ENCODE results near the gene KHK. TPM values are rescaled to one million over a fixed set of nuclear protein-coding genes. Genes with fewer than 3 reads are reported as not detected.

The KHK gene
- total RNA-seq, 2 experiments from 2014 or later: 9.5 to 10.2 TPM

- DNase-seq: no peak
- H3K27me3 Mint-ChIP-seq (ENCODE audit: low read depth): no peaks in the 10 kb centered on the region
- intact Hi-C loops (cut with micrococcal nuclease): no loop called here
- H3K36me3 Mint-ChIP-seq (ENCODE audit: low read depth): peaks cover 7% of the 10 kb centered on the region
- H3K4me3 Mint-ChIP-seq: no peak overlapping the region
- peaks cover 19% of the 10 kb centered on the region for H3K4me1 Mint-ChIP-seq (ENCODE audit: low read depth)
- H3K9me3 Mint-ChIP-seq: no peaks in the 10 kb centered on the region
- H3K27ac Mint-ChIP-seq: no peak overlapping the region
- CTCF ChIA-PET: no interaction called here
Observed at GRCh38 chr2:27137322-27137935, 50.9 kb downstream of the KHK start.

GRCh38 chr2:27138111-27138510, 51.5 kb downstream of the KHK start:
- Mint-ChIP-seq H3K4me3 (no peak overlapping the region), H3K36me3 (ENCODE audit: low read depth) (peaks cover 7% of the 10 kb centered on the region), H3K27ac (no peak overlapping the region), H3K27me3 (ENCODE audit: low read depth) (no peaks in the 10 kb centered on the region), H3K4me1 (ENCODE audit: low read depth) (peaks cover 12% of the 10 kb centered on the region), H3K9me3 (peaks cover under 1% of the 10 kb centered on the region)
- intact Hi-C loops (cut with micrococcal nuclease): no loop called here
- DNase-seq: no peak
- CTCF ChIA-PET: no interaction called here

- H3K27ac Mint-ChIP-seq: no peak within 1 kb of the TSS
- H3K36me3 Mint-ChIP-seq (ENCODE audit: low read depth): peaks cover 2% of the 10 kb centered on the region
- peaks cover 5% of the 10 kb centered on the region for H3K4me1 Mint-ChIP-seq (ENCODE audit: low read depth)
- intact Hi-C loops (cut with micrococcal nuclease): no loop called here
- DNase-seq: no peak
- CTCF ChIA-PET: no interaction called here
- no peak within 1 kb of the TSS for H3K4me3 Mint-ChIP-seq
- peaks cover 6% of the 10 kb centered on the region for H3K9me3 Mint-ChIP-seq
- no peaks in the 10 kb centered on the region for H3K27me3 Mint-ChIP-seq (ENCODE audit: low read depth)
Observed at GRCh38 chr2:27139310-27139709, 52.7 kb downstream of the KHK start, which contains the start of gene PRR30. Gene PRR30 (minus strand): TSS chr2:27139410. CDS start chr2:27138329, 1,081 bp downstream.

GRCh38 chr2:27143285-27143684, 56.7 kb downstream of the KHK start:
- Mint-ChIP-seq H3K9me3 (peaks cover 6% of the 10 kb centered on the region), H3K27ac (no peak overlapping the region)
- CTCF ChIA-PET: no interaction called here

GRCh38 chr2:27145682-27146081, 59.1 kb downstream of the KHK start:
- H3K4me3 Mint-ChIP-seq: no peak overlapping the region
- H3K4me1 Mint-ChIP-seq (ENCODE audit: low read depth): no peaks in the 10 kb centered on the region
- H3K36me3 Mint-ChIP-seq (ENCODE audit: low read depth): no peaks in the 10 kb centered on the region
- CTCF ChIA-PET: interaction anchor here (1.1 kb wide), 1 partner anchor 203 kb away, joined by 3 read pairs; no protein-coding TSS in a partner anchor
- intact Hi-C loops (cut with micrococcal nuclease): no loop called here
- peaks cover 3% of the 10 kb centered on the region for H3K27me3 Mint-ChIP-seq (ENCODE audit: low read depth)
- no peak overlapping the region for H3K27ac Mint-ChIP-seq
- peaks cover 6% of the 10 kb centered on the region for H3K9me3 Mint-ChIP-seq
- no peak for DNase-seq

More at GRCh38 chr2:27143285-27143684, 56.7 kb downstream of the KHK start:
- Mint-ChIP-seq H3K36me3 (ENCODE audit: low read depth) (no peaks in the 10 kb centered on the region), H3K27me3 (ENCODE audit: low read depth) (peaks cover 3% of the 10 kb centered on the region), H3K4me3 (no peak overlapping the region), H3K4me1 (ENCODE audit: low read depth) (no peaks in the 10 kb centered on the region)
- no peak for DNase-seq
- intact Hi-C loops (cut with micrococcal nuclease): no loop called here

- H3K9me3 Mint-ChIP-seq: peaks cover 6% of the 10 kb centered on the region
- no peak overlapping the region for H3K4me3 Mint-ChIP-seq
- no peak for DNase-seq
- no peaks in the 10 kb centered on the region for H3K4me1 Mint-ChIP-seq (ENCODE audit: low read depth)
- H3K27ac Mint-ChIP-seq: no peak overlapping the region
- CTCF ChIA-PET: interaction anchor here (0.7 to 1.2 kb wide), 2 partner anchors 22 to 430 kb away, joined by 3 to 4 read pairs; no protein-coding TSS in a partner anchor
- H3K27me3 Mint-ChIP-seq (ENCODE audit: low read depth): peaks cover 3% of the 10 kb centered on the region
- no peaks in the 10 kb centered on the region for H3K36me3 Mint-ChIP-seq (ENCODE audit: low read depth)
- intact Hi-C loops (cut with micrococcal nuclease): no loop called here
Observed at GRCh38 chr2:27147935-27148334, 61.4 kb downstream of the KHK start.

GRCh38 chr2:27148801-27149439, 62.3 kb downstream of the KHK start, which contains the start of gene TCF23:
Gene TCF23 (plus strand): TSS chr2:27149004. CDS start chr2:27149134, 130 bp downstream.
- no peak for DNase-seq
- intact Hi-C loops (cut with micrococcal nuclease): no loop called here
- no peaks in the 10 kb centered on the region for H3K4me1 Mint-ChIP-seq (ENCODE audit: low read depth)
- no peak within 1 kb of the TSS for H3K27ac Mint-ChIP-seq
- no peak within 1 kb of the TSS for H3K4me3 Mint-ChIP-seq
- H3K36me3 Mint-ChIP-seq (ENCODE audit: low read depth): no peaks in the 10 kb centered on the region
- peaks cover 3% of the 10 kb centered on the region for H3K27me3 Mint-ChIP-seq (ENCODE audit: low read depth)
- H3K9me3 Mint-ChIP-seq: no peaks in the 10 kb centered on the region
- CTCF ChIA-PET: interaction anchor here (1.2 to 1.5 kb wide), 2 partner anchors 21 to 130 kb away, joined by 3 to 4 read pairs; no protein-coding TSS in a partner anchor

GRCh38 chr2:27149570-27150405, 63.2 kb downstream of the KHK start:
- intact Hi-C loops (cut with micrococcal nuclease): no loop called here
- CTCF ChIA-PET: interaction anchor here (1.5 kb wide), 1 partner anchor 130 kb away, joined by 3 read pairs; no protein-coding TSS in a partner anchor
- no peak overlapping the region for H3K27ac Mint-ChIP-seq
- H3K4me1 Mint-ChIP-seq (ENCODE audit: low read depth): no peaks in the 10 kb centered on the region
- peaks cover 3% of the 10 kb centered on the region for H3K27me3 Mint-ChIP-seq (ENCODE audit: low read depth)
- H3K36me3 Mint-ChIP-seq (ENCODE audit: low read depth): no peaks in the 10 kb centered on the region
- H3K4me3 Mint-ChIP-seq: no peak overlapping the region
- no peaks in the 10 kb centered on the region for H3K9me3 Mint-ChIP-seq
- no peak for DNase-seq

Other genes with a start within 250 kb of the KHK start
- under 1 TPM in 1 of 2 experiments, not detected in 1; 0.07 TPM for gene DPYSL5, start 238.6 kb upstream of the KHK start, total RNA-seq
- gene MAPRE3, start 116.1 kb upstream of the KHK start, total RNA-seq: 1 to 10 TPM; 2.9 to 3.8 TPM
- 10 to 100 TPM; 38.3 to 41.3 TPM for gene TMEM214, start 53.8 kb upstream of the KHK start, total RNA-seq
- 10 to 100 TPM; 19.1 to 19.7 TPM for gene AGBL5, start 35.1 kb upstream of the KHK start, total RNA-seq
- gene OST4, start 15.1 kb upstream of the KHK start, total RNA-seq: 100 to 1,000 TPM; 257 to 282 TPM
- gene EMILIN1, start 8.2 kb upstream of the KHK start, total RNA-seq: under 1 TPM; 0.15 to 0.29 TPM
- gene CGREF1, start 32.4 kb downstream of the KHK start, total RNA-seq: 1 to 10 TPM; 5.8 to 6.6 TPM
- gene ABHD1, start 37.0 kb downstream of the KHK start, total RNA-seq: under 1 TPM; 0.17 to 0.19 TPM
- gene PREB, start 47.9 kb downstream of the KHK start, total RNA-seq: 10 to 100 TPM; 45.2 to 49.5 TPM
- gene PRR30, start 52.6 kb downstream of the KHK start, total RNA-seq: not detected
- gene TCF23, start 62.2 kb downstream of the KHK start, total RNA-seq: not detected
- 10 to 100 TPM; 80.5 to 80.8 TPM for gene ATRAID, start 125.3 kb downstream of the KHK start, total RNA-seq
- gene SLC5A6, start 125.5 kb downstream of the KHK start, total RNA-seq: 10 to 100 TPM; 22.6 to 24.8 TPM
- 100 to 1,000 TPM; 109 to 112 TPM for gene CAD, start 130.6 kb downstream of the KHK start, total RNA-seq
- under 1 TPM; 0.55 to 0.67 TPM for gene SLC30A3, start 176.3 kb downstream of the KHK start, total RNA-seq
- gene DNAJC5G, start 188.7 kb downstream of the KHK start, total RNA-seq: not detected
- not detected for gene TRIM54, start 195.7 kb downstream of the KHK start, total RNA-seq
- gene UCN, start 221.7 kb downstream of the KHK start, total RNA-seq: under 1 TPM; 0.45 to 0.89 TPM
- gene MPV17, start 236.3 kb downstream of the KHK start, total RNA-seq: 10 to 100 TPM; 80.2 to 82.3 TPM

All from activated naive CD4-positive, alpha-beta T cell treated with anti-CD3 and anti-CD28 coated beads for 36 hours (primary cell).